Ishikawa (cell line): Measurements from ENCODE around the gene THAP12.

Source experiments
- EGR1 ChIP-seq: IDR thresholded peaks from 2 replicates; pipeline ENCODE4 v1.6.1; 2012
- EP300 ChIP-seq: IDR thresholded peaks from 2 replicates; pipeline ENCODE4 v1.6.1; 2012; ENCODE audit warnings: borderline replicate concordance

DNA sequence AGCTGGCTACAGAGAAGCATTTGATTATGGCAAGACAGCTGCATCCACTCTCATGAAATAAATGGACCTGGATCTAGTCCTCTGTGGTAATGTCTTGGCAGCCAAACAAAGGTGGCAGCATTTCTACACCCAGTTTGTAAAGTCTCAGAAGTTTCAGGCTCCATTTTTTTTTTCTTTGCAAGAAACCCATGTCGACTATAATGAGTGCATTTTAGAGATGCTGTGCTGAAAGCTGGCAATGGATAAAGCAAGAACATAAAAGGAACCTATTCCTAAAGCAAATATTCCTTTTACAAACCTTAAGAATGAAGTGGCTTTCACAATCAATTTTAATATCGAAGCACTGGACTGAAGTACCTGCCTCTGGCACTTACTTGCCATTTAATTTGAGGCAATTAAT, 33.5 kb downstream of the THAP12 start:
- TF ChIP-seq EGR1 = no peak
- TF ChIP-seq EP300 = no peak
